ENCODE data around the gene SH3RF3. TPM values are rescaled to one million over a fixed set of nuclear protein-coding genes. Genes with fewer than 3 reads are reported as not detected.

Gene SH3RF3
- total RNA-seq, 1 experiment from 2014 or later: 0.34 TPM

DNA sequence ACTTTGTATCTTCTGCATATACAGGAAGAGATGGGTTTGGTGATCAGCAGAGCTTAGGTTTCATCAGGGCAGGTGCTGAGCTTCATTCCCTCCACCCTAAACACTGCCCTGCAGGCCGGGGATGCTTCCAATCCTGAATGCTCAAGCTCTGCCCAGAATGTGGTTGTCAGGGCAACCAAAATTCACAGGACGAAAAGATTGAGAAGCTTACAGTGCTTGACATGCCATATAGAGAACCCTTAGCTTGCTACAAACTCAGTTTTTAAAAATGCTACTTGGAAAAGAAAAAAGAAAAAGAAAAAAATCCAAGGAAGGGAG, 65.6 kb downstream of the SH3RF3 start:
- H3K79me2 ChIP-seq (ENCODE audit: low read length): no peaks in the 10 kb centered on the region
- H3K9ac ChIP-seq (ENCODE audit: low read length): peak overlapping the region; percentile 42; the same call in 1 of the 2 replicates
- H3K27me3 ChIP-seq (ENCODE audit: low read length): no peaks in the 10 kb centered on the region
- H4K20me1 ChIP-seq (ENCODE audit: insufficient read depth, low read depth, low read length): no peaks in the 10 kb centered on the region
- H2AFZ ChIP-seq (ENCODE audit: low read length): no peak overlapping the region; the same call in 1 of the 2 replicates
- no peak for DNase-seq
- no peaks in the 10 kb centered on the region for H3K36me3 ChIP-seq (ENCODE audit: insufficient read depth, low read length)
- peak overlapping the region; percentile 70 for H3K4me2 ChIP-seq (ENCODE audit: low read depth, low read length, poor library complexity, severe bottlenecking)
- no peaks in the 10 kb centered on the region for H3K9me3 ChIP-seq (ENCODE audit: low read length)
- H3K27ac ChIP-seq (ENCODE audit: low read length): peak overlapping the region; percentile 86
- peaks cover 79% of the 10 kb centered on the region for H3K4me1 ChIP-seq (ENCODE audit: low read length)
- peak overlapping the region; percentile 34; the same call in 1 of the 2 replicates for H3K4me3 ChIP-seq (ENCODE audit: low read length)
- H3K9me2 ChIP-seq (replicated peaks; ENCODE audit: insufficient read depth, low read length): no peaks in the 10 kb centered on the region

DNA sequence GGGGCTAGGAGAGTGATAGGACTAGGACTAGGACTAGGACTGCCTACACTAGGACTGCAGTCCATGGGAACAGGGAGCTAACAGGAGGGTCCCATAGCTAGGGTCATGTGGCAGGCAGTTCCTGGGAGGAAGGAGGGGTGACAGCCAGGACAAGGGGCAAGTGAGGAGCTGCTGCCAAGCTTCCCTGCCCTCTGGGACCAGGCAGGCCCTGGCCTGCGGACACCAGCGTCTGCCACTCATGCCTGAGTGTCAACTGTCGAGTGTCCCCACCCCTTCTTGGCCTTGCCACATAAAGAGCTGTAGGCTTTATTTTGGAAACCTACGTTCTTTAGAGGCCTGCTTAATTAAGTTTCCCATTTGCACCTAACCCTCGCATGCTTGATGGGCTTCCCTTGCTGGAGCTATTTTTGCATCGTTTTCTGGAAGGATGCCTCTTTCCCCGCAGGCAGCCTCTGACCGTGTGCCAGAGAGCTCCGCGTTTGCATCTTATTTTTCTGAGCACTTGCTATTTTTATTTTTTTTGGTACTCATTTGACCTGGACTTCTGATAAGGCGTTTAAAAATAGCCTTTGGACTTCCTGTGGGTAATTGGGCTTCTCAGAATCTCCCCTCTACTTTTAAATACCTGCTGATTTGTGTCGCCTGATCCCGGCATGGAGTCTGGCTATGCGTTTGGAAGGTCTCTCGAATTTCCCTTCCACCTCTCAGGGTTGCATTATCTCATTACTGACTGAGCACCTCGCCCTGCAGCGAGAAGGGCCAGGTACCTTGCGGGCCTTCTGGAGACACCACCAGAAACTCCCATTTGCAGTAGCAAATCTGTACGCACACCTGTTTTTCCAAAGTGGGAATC, 66.4 kb downstream of the SH3RF3 start:
- Histone ChIP-seq H3K79me2 (ENCODE audit: low read length) (no peaks in the 10 kb centered on the region), H3K4me3 (ENCODE audit: low read length) (peak overlapping the region; percentile 34; the same call in 1 of the 2 replicates)

DNA sequence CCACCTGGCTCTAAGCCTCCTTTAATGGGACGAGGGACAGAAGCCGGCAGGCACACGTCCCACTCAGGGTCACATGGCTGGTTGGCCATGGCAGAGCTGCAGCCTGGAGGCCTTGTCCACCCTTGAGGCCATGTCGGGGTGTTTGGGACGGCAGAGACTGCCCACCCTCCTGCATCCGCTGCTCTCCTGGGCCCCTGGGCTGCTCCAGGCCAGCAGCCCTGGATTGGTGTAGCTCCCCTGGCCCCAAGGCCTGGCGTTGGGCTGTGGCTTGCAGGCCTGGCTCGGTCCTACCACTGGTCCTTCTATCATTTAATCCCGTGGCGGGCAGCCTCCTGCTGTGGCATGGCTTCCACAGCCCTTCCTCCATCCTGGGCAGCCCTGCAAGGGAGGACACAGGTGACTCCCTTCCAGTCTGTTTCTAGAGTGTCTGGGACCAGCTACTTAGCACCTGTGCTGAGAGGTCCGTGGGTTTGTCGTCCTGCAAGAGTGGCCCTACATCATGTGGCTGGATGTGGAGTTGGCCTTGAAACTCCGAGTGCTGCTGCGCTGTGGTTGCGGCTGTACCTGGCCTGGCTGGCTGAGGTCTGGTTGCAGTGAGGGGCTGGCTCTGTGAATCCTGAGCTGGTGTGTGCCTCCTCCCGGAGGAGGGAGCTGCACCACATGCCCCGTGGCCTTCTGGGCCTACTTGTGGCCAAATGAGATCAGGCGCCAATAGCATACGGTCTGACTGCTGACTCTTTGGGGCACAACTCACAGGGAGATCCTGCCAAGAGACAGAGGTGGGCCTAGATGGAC, 67.3 kb downstream of the SH3RF3 start:
- Histone ChIP-seq H3K4me3 (ENCODE audit: low read length) (0 out of 2 replicates have a peak overlapping the region, but pooled peaks have one; percentile 34), H3K4me2 (ENCODE audit: low read depth, low read length, poor library complexity, severe bottlenecking) (peak overlapping the region; percentile 70), H3K9ac (ENCODE audit: low read length) (no peak overlapping the region; the same call in 1 of the 2 replicates)

More for the DNA sequence above, 66.4 kb downstream of the SH3RF3 start:
- Histone ChIP-seq H3K9me3 (ENCODE audit: low read length) (no peaks in the 10 kb centered on the region), H3K9me2 (replicated peaks; ENCODE audit: insufficient read depth, low read length) (no peaks in the 10 kb centered on the region), H3K36me3 (ENCODE audit: insufficient read depth, low read length) (no peaks in the 10 kb centered on the region), H3K27me3 (ENCODE audit: low read length) (no peaks in the 10 kb centered on the region), H3K4me2 (ENCODE audit: low read depth, low read length, poor library complexity, severe bottlenecking) (peak overlapping the region; percentile 70), H2AFZ (ENCODE audit: low read length) (no peak overlapping the region; the same call in 1 of the 2 replicates), H3K4me1 (ENCODE audit: low read length) (peaks cover 84% of the 10 kb centered on the region), H3K27ac (ENCODE audit: low read length) (peak overlapping the region; percentile 86), H4K20me1 (ENCODE audit: insufficient read depth, low read depth, low read length) (no peaks in the 10 kb centered on the region), H3K9ac (ENCODE audit: low read length) (peak overlapping the region; percentile 42; the same call in 1 of the 2 replicates)
- peak; percentile 68 for DNase-seq

DNA sequence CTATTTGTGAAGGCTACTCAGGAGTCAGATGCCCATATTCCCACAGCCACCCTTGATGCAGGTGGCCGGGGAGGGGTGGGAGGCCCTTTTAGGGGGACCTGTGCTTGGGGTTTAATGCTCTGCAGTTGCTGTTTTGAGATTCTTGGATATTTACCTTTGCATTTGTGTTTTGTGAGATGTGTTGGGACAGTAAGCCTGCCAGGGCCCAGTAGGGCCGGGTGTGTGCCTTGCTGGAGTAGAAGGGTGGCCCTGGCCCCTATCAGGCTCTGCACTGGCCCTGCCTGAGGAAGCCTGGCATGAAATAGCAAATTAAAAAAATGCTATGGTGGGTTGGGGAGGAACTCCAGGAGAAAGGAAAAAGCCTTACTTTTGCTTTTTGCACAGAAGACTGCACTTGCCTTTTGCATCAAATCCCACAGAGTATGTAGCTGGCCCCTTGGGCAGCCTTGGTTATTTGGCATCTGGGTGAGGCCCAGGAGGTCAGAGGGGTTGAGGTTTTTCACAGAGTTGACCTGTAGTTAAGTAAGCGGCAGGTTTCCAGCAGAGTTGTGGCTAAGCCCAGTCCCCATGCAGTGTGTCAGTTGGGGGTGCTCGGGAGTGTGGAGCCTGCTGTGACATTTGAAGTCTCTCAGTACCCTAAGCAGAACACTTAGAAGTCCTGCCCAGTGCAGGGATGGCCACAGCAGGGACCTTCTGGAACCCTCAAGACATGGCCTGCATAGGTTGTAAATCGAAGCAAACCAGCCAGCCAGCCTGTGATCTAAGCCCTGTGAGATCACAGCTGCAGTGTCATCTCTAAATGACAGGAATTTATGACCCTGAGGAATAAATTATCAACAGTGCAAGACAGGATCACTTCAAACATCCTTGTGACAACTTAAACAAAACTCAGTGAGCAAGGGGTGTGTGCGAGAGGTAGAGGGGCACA, 68.8 kb downstream of the SH3RF3 start:
- peak; percentile 79 for DNase-seq
- Histone ChIP-seq H3K4me1 (ENCODE audit: low read length) (peaks cover 92% of the 10 kb centered on the region), H2AFZ (ENCODE audit: low read length) (no peak overlapping the region), H3K4me3 (ENCODE audit: low read length) (peak overlapping the region; percentile 38; the same call in 1 of the 2 replicates), H4K20me1 (ENCODE audit: insufficient read depth, low read depth, low read length) (no peaks in the 10 kb centered on the region), H3K9me2 (replicated peaks; ENCODE audit: insufficient read depth, low read length) (no peaks in the 10 kb centered on the region), H3K36me3 (ENCODE audit: insufficient read depth, low read length) (no peaks in the 10 kb centered on the region), H3K27ac (ENCODE audit: low read length) (peak overlapping the region; percentile 82), H3K9me3 (ENCODE audit: low read length) (no peaks in the 10 kb centered on the region), H3K79me2 (ENCODE audit: low read length) (no peaks in the 10 kb centered on the region), H3K27me3 (ENCODE audit: low read length) (no peaks in the 10 kb centered on the region), H3K9ac (ENCODE audit: low read length) (peak overlapping the region; percentile 46), H3K4me2 (ENCODE audit: low read depth, low read length, poor library complexity, severe bottlenecking) (peak overlapping the region; percentile 66)

More for the DNA sequence above, 67.3 kb downstream of the SH3RF3 start:
- Histone ChIP-seq H3K27me3 (ENCODE audit: low read length) (no peaks in the 10 kb centered on the region), H2AFZ (ENCODE audit: low read length) (no peak overlapping the region), H3K9me3 (ENCODE audit: low read length) (no peaks in the 10 kb centered on the region), H3K79me2 (ENCODE audit: low read length) (no peaks in the 10 kb centered on the region), H3K27ac (ENCODE audit: low read length) (peak overlapping the region; percentile 86), H3K36me3 (ENCODE audit: insufficient read depth, low read length) (no peaks in the 10 kb centered on the region), H4K20me1 (ENCODE audit: insufficient read depth, low read depth, low read length) (no peaks in the 10 kb centered on the region), H3K4me1 (ENCODE audit: low read length) (peaks cover 92% of the 10 kb centered on the region), H3K9me2 (replicated peaks; ENCODE audit: insufficient read depth, low read length) (no peaks in the 10 kb centered on the region)
- no peak for DNase-seq

DNA sequence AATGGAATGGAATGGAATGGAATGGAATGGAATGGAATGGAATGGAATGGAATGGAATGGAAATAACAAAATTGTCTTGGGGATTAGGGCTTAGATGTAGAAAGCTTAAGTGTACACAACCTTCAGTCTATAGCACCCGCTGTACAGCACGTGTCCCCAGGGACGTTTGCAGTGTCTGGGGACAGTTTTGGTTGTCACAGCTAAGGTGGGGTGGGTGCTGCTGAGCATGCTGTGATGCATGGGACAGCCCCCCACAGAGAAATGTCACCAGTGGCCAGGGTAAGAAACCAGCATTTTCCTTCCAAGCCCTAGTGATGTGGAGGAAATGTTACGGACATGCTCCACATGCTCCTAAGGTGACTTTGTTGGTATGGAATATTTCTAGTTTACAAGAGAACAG, 70.8 kb downstream of the SH3RF3 start:
- Histone ChIP-seq H3K9ac (ENCODE audit: low read length) (no peak overlapping the region), H3K9me3 (ENCODE audit: low read length) (no peaks in the 10 kb centered on the region), H3K4me3 (ENCODE audit: low read length) (no peak overlapping the region), H3K9me2 (replicated peaks; ENCODE audit: insufficient read depth, low read length) (no peaks in the 10 kb centered on the region), H3K27ac (ENCODE audit: low read length) (no peak overlapping the region), H4K20me1 (ENCODE audit: insufficient read depth, low read depth, low read length) (no peaks in the 10 kb centered on the region), H3K27me3 (ENCODE audit: low read length) (no peaks in the 10 kb centered on the region), H3K36me3 (ENCODE audit: insufficient read depth, low read length) (no peaks in the 10 kb centered on the region), H2AFZ (ENCODE audit: low read length) (no peak overlapping the region), H3K4me2 (ENCODE audit: low read depth, low read length, poor library complexity, severe bottlenecking) (peak overlapping the region; percentile 50), H3K4me1 (ENCODE audit: low read length) (peaks cover 81% of the 10 kb centered on the region), H3K79me2 (ENCODE audit: low read length) (no peaks in the 10 kb centered on the region)
- peak; percentile 70 for DNase-seq

DNA sequence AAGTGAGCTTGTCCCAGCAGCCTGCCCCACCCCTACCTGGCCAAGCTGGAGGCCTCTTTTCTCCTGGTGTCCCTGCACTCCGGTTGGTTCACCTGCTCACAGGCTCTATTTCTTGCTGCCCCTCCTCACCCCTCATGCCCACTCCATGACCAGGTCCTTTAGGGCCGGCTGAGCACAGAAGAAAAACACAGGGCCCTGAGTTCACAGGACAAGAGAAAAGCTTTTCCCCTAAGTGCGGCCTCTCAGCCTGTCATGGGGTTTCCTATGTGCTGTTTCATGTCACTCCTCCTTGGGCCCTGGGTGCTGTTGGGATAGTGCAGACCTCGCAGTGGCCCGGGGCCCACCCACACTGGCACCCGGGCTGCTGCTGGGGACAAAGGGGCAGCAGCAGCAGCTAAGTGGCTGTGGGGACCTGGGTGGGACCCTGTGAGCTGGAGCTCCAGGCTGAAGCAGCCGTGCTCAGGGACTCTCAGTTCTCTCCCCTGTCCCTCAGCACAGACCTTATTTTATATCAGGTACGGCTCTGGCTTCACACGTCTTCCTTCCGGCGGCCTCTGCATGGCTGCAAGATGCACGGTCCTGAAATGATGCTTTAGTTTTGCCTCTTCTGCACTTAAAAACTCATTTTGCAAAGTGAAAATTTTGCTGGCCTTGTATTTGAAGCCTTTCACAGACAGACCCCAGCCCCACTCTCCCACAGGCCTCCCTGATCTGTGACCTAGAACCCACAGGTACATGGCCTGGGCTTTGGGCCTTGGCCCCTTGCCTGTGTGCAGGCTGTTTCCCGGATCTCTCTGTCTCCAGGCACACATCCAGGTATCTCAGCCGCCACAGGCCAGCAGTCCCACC, 71.8 kb downstream of the SH3RF3 start:
- Histone ChIP-seq H3K36me3 (ENCODE audit: insufficient read depth, low read length) (no peaks in the 10 kb centered on the region), H3K9me2 (replicated peaks; ENCODE audit: insufficient read depth, low read length) (no peaks in the 10 kb centered on the region)

More for the DNA sequence above, 71.8 kb downstream of the SH3RF3 start:
- peaks cover 73% of the 10 kb centered on the region for H3K4me1 ChIP-seq (ENCODE audit: low read length)
- H3K9me3 ChIP-seq (ENCODE audit: low read length): no peaks in the 10 kb centered on the region
- H4K20me1 ChIP-seq (ENCODE audit: insufficient read depth, low read depth, low read length): no peaks in the 10 kb centered on the region
- DNase-seq: no peak
- no peaks in the 10 kb centered on the region for H3K79me2 ChIP-seq (ENCODE audit: low read length)
- no peak overlapping the region for H3K9ac ChIP-seq (ENCODE audit: low read length)
- no peaks in the 10 kb centered on the region for H3K27me3 ChIP-seq (ENCODE audit: low read length)
- no peak overlapping the region for H3K4me3 ChIP-seq (ENCODE audit: low read length)
- no peak overlapping the region for H3K4me2 ChIP-seq (ENCODE audit: low read depth, low read length, poor library complexity, severe bottlenecking)
- H3K27ac ChIP-seq (ENCODE audit: low read length): no peak overlapping the region
- H2AFZ ChIP-seq (ENCODE audit: low read length): no peak overlapping the region
